AG20443 (cell line): ENCODE measurements around the gene GPSM1.

Source experiments
- DNase-seq: peaks from one replicate; pipeline ENCODE4 v3.0.0; 2012; ENCODE audit warnings: low spot score, mixed read lengths

GPSM1 gene

DNA sequence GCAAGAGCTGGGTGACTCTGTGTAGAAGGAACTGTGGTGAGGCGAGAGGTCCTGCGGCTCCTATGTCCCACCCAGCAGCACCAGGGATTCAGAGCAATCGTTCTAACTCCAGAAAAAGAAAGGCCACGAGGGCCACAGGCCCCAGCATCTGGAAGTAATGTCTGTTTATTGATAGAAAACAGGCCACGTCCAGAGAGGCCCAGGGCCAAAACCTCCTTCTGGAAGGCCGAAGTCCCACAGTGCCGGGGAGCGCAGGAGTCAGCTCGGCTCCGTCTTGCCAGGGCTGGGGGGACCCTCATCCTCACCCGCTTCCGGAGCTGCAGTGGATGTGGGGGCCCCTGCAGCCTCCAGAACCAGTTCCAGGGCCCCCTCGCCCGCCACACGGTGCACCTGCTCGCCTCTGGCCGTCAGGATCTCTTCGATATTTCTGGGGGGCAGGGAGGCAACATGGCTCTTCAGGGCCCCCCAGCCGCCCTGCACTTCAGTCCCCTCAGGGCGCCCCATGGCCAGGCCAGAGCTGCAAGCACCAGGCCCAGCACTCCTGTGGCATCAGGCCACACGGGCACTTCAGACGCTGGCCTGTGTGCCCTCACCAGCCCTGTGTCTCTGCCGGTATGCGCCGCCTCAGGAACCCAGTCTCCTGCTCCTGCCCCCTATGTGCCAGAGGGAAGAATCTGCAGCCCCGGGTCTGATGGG lies 34.6 kb downstream of the GPSM1 start:
- peak; percentile 22 for DNase-seq

DNA sequence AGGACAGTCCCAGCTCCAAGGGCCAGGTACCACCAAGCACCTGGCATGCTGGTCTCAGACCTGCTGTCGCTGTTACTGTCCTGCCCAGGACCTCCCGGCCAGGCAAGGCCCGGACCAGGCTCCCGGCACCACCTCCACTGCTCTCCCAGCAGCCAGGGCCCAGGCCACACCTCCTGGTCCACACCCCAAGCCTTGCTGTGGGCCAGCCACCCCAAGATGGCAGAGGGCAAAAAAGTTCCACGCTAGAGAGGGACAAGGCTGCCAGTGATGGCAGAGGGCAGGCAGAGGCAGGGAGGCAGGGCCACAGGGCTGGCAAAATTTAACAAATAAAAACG lies 35.1 kb downstream of the GPSM1 start:
- peak; percentile 46 for DNase-seq

GRCh38 chr9:136363106-136363948 lies 36.0 kb downstream of the GPSM1 start, which contains the start of gene DNLZ:
Gene DNLZ (minus strand): TSS chr9:136363744. CDS start chr9:136363714, 30 bp downstream.
- peak; percentile 99 for DNase-seq

DNA sequence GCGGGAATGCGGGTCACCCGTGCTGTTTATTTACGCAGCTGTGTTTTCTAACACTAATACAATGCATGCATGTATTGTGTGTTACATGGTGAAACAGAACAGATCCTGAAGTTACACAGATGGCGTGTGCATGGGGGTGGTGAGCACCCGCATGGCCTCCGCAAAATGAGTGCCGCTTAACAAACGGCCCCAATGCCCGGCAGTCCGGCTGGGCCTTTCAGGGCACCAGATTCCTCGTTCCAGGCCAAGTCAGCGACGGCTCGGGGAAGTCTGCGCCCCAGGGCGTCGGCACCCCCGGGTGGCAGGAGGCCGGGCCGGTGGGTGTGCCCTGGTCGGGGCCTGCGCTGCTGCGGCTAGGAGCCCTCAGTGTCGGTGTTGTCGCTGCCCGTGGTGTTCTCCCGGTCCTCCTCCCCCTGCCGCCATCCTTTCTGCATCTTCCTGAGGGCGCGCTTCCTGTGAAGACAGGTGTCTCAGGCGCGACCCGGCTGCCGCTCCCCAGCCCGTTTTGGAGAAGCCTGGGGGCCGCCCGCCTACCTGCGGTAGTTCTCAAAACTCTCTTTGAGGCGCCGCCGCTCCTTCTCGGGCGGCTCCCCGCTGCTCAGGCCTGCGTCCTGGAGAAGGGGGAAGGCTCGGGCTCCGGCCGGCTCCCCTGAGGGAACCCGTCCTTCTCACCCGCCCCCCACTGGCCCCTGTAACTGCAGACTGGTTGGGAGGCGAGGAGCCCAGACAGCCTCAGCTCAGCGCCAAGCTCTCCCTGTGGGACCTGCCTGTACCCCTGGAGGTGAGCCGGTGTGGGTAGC lies 36.8 kb downstream of the GPSM1 start:
- DNase-seq: no peak

- no peak for DNase-seq
These were observed 37.8 kb downstream of the GPSM1 start for GRCh38 chr9:136364942-136365774.

DNA sequence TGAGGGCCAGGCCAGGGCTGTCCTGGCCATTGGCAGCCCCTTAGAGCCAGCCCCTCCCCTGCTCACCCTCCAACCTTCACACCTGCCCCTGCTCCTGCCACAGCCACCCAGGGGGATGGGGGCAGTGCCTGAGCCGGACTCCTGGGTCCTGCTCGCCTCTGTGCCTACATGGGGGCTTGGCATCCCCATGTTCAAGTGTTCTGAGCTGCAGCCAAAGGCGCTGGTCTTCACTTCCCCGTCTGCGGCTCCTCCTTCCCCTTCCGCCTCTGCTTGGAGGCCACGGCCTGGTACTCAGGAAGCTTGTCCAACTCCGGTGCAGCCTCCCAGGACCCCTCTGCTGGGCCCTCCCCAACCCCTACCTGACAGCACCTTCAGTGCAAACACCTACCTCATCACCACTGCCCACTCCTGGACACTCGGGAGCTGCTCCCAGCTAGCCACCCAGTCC lies 38.5 kb downstream of the GPSM1 start:
- no peak for DNase-seq

DNA sequence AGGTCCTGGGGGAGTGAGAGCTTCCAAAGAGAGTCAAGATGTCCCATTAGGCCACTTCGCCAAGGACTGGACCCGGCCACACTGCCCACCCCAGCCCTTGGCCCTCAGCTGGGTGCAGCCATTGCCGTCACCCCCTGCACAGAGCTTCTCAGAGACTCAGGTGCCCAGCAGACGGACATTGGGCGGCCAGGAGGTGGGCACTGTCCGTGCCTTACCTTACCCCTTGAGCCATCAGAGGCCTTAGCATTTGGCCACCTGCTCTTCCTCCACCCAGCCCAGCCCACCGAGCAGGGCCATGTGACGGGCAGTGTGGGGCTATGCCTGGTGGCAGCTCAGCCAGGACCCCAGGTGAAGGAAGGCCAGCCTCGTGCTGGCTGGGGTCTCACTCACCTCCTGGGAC lies 39.5 kb downstream of the GPSM1 start:
- DNase-seq: no peak

DNA sequence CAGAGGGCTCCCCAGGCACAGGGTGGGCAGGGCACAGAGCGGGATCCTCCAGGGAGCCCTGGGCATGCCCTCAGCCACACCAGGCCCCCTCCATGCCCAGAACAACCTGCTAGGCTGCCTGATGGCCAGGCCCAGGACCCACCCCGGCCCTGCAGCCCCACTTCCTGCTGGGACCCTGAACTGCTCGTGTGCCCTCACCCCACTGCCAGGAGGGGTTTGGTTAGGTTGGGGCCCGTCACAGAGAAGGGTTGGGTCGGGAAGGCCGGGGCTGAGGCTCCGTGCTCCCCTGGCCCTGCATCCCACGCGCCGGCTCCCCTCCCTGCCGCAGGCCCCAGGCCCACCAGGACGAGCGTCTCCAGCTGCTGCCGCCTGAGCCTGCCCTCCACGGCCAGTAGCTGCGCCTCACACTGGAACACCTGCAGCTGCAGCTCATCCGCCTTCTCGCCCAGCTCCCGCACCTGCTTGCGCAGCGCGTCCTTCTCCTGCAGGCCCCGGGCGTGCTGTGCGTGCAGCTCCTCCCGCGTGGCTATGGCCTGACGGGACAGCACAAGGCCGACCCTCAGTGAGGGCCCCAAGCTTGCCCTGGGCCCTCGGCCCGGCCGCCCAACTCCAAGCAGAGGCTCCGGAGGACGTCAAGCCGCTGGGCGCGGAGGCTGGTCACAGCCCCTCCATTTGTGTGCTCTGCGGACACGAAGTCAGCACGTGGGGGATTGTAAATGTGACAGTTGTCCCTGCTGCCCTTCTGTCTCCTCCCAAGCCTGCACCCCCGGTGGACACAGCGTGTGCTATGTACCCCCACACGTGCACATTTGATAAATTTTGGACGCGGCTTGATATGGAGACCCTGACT lies 40.2 kb downstream of the GPSM1 start:
- DNase-seq: no peak

DNA sequence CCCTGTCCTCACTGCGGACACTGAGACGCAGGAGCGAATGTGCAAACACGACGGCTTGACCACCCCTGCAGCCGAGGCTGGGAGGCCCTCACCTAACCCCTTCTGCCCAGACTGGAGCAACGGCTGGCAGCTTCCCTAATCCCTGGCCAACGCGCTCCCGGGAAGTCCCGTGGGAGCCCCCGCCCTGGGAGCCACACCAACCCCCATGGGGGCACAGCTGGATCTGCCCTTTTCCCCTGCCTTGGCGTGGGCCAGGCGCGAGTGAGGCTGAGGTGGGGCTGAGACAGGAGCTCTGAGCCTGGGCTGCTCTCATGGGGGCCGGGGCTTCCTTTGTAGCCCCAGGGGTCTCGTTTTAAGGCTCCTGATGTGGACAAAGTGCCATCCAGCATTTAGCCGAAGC lies 40.9 kb downstream of the GPSM1 start:
- no peak for DNase-seq

- DNase-seq: no peak
These were observed 42.7 kb downstream of the GPSM1 start for GRCh38 chr9:136370037-136370436.

DNA sequence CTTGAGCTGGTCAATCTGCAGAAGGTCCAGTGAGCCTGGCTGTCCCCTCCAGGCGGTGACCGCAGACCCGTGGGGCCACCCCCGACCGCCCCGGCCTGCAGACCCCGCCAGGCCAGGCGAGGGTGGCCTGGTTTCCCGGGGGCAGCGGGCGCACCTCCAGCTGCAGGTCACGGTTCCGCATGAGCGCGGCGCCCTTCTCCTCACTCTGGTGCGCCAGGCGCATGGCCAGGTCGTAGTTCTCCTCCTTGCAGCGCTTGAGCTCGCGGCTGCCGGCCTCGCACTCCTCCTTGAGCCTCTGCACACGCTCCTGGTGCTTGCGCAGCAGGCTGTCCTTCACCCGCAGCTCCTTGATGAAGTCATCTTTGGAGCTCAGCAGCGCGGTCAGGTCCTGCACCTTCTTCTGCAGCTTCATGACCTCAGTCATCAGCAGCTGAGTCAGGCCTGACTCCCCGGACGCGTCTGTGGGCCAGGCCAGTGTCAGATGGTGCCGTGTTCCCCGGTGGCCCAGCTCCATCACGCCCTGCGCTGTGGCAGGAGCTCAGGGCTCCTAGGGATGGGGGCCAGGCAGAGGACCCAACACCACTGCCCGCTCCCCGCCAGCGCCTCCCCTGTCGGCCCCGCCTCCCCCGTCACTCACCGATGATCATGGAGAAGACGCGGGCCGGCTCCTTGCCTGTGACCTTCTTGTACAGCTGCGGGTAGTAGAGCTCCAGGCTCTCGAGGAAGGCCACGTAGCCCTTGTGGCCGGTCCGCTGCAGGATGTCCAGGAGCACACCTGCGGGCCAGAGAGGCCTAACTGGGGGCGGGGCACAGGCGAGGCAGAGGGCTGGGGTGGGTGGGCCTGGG lies 43.6 kb downstream of the GPSM1 start:
- DNase-seq: no peak

DNA sequence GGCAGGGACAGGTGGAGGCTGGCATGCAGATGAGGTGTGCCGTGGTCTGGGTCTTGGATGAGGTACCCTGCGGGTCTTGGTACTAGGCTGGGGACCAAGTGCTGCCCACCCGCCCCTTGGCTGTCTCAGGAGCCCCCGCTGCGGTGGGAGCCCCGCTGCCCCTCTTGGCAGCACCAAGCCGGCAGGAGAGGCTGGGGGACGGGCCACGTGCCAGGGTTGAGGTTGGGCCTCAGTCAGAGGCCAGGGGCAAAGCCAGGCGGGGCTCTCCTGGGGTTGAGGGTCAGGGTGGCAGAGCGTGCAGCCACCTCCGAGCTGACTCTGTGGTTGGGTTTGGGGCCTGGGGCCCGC lies 44.2 kb downstream of the GPSM1 start:
- DNase-seq: no peak

DNA sequence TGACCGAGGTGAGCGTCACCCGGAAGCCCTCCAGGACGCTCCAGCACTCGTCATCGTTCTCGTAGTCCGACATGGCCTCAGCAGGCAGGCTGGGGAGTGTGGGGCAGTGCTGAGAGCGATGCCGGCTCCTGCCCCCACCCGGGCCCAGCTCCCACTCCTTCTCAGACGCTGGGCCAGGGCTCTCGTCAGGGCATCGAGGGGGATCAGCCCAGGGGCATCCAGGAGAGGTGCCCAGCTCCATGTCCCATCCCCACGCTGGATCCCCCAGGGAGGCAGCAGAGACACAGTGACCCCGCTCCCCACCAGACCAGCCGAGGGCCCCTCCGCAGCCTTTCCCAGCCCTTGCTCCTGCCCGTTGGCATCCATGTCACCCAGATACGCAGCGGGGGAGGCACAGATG lies 44.7 kb downstream of the GPSM1 start:
- no peak for DNase-seq

DNA sequence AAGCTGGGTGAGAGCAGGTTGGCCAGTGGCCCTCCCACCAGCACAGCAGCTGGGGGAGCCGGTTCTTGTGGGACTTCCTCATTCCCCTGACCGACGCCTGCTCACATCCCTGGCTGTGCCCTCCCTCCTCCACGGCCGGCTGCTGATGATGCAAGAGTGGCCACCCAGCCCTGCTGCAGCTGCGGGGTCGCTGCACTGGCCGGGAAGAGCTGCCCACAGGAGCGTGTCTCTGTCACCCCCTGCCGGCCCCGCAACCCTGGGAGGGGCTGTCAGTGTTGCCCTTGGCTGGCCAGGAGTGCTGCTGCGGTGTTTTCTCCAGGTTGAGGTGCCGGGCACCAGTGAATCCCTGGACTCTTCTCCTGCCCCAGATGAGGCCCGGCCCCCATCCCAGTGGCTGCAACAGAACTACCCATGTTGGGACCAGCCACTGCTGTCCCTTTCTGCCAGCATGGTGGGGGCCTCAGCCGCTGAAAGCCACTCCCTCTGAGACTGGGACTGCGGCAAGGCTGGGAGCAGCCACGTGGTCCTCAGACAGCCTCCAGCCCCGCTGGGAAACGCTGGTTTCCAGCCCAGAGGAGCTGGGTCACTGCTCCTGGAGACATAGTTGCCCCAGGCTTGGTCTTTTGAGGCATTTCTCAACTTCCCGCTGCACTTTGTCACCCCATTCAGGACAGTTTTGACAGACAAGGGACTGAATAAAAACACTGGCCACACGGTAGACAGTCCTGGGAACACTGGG lies 45.4 kb downstream of the GPSM1 start:
- DNase-seq: peak; percentile 87

GRCh38 chr9:136373300-136374182 lies 46.2 kb downstream of the GPSM1 start, which contains the start of gene CARD9:
Gene CARD9 (minus strand): TSS chr9:136373669. CDS start chr9:136372078, 1,591 bp downstream.
- DNase-seq: peak; percentile 26

GRCh38 chr9:136374183-136374575 lies 46.8 kb downstream of the GPSM1 start:
- DNase-seq: no peak

GRCh38 chr9:136375096-136375495 lies 47.8 kb downstream of the GPSM1 start:
- no peak for DNase-seq

DNA sequence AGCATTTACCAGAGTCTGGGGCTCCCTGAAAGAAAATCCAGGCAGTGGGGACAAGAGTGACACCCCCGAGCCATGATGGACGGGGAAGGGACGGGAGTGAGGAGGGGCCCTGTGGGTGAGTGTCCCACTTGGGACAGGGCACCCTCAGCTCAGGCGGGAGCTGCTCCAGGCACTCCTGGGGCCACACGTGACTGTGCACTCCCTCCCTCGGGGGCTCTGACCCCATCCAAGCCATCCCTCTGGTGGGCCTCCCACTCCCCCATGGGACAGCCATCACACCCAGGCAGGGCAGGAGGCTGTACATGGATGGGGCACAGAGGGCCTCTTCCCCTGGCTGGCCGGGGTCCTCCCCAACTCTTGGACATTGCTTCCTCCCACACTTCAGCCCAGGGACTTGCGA lies 49.1 kb downstream of the GPSM1 start:
- no peak for DNase-seq
